Stimulated activated CD4-positive, alpha-beta T cell treated with anti-CD3 and anti-CD28 coated beads, Interleukin-4, amount 100 ng/mL, for 48 hours (primary cell): Measurements from ENCODE around the gene R3HDM4.

Experiments
- DNase-seq, 2 donors: peaks; one replicate each; pipeline ENCODE4 v3.0.0-alpha.2; 2020; ENCODE audit warnings: low read depth in 2 of 2

R3HDM4 gene

GRCh38 chr19:876780-877314 lies 36.2 kb downstream of the R3HDM4 start:
- no peak for DNase-seq

- DNase-seq, result no peak
Measured at GRCh38 chr19:876089-876488, 36.9 kb downstream of the R3HDM4 start.

- no peak for DNase-seq
Measured at GRCh38 chr19:875265-875879, 37.6 kb downstream of the R3HDM4 start.

- DNase-seq, result no peak
Measured at GRCh38 chr19:873561-874041, 39.4 kb downstream of the R3HDM4 start.

GRCh38 chr19:873084-873483 lies 39.9 kb downstream of the R3HDM4 start:
- peak; percentile 58 for DNase-seq

GRCh38 chr19:872266-872951 lies 40.6 kb downstream of the R3HDM4 start:
- peak; percentile 77 to 81 for DNase-seq

GRCh38 chr19:871446-872265 lies 41.4 kb downstream of the R3HDM4 start:
- DNase-seq, result no peak

- no peak for DNase-seq
Measured at GRCh38 chr19:870963-871401, 42.0 kb downstream of the R3HDM4 start.

- no peak for DNase-seq
Measured at GRCh38 chr19:870314-870713, 42.7 kb downstream of the R3HDM4 start.

GRCh38 chr19:869245-870177 lies 43.5 kb downstream of the R3HDM4 start:
- DNase-seq, result no peak

GRCh38 chr19:868458-869244 lies 44.4 kb downstream of the R3HDM4 start:
- no peak for DNase-seq

GRCh38 chr19:867855-868457 lies 45.1 kb downstream of the R3HDM4 start:
- DNase-seq, result no peak

GRCh38 chr19:867301-867793 lies 45.7 kb downstream of the R3HDM4 start:
- no peak for DNase-seq

GRCh38 chr19:866769-867300 lies 46.2 kb downstream of the R3HDM4 start:
- no peak for DNase-seq

GRCh38 chr19:863315-863620 lies 49.8 kb downstream of the R3HDM4 start:
- no peak for DNase-seq

- peak; percentile 74 to 81 for DNase-seq
Measured at GRCh38 chr19:862581-863314, 50.3 kb downstream of the R3HDM4 start.

GRCh38 chr19:861756-862580 lies 51.1 kb downstream of the R3HDM4 start:
- DNase-seq, result peak; percentile 47 to 83

- no peak for DNase-seq
Measured at GRCh38 chr19:861141-861755, 51.8 kb downstream of the R3HDM4 start.
